ENCODE results near the gene TMEM60. TPM values are rescaled to one million over a fixed set of nuclear protein-coding genes. Genes with fewer than 3 reads are reported as not detected.
A peak's percentile ranks its signal among the peaks of the same experiment; 100 is the strongest.

The TMEM60 gene
- total and polyA plus RNA-seq, 10 of the 15 experiments (the other 5 are each of a cell fraction or from before 2014, with no cell fraction given): 13.2 to 94.2 (median 30.2) TPM

DNA sequence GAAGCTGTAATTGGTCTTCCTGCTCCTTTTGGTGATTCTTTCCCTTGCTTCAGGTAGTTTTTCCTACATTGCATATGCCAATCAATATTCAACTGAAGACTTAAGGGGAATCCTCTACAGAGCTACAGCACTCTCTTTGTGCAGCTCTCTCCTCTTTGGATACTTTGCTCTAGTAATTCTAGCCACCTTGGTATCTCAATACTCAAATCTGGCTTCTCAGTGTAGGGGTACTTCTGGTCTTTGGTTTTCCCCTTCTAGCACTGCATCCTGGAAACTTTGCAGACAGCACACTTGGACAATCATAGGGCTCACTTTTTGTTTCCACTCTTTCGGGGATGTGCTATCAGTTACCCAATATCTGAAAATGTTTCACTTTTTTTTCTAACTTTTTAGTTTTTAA, 10.3 kb upstream of the TMEM60 start:
- POLR2A ChIA-PET: no interaction called here

DNA sequence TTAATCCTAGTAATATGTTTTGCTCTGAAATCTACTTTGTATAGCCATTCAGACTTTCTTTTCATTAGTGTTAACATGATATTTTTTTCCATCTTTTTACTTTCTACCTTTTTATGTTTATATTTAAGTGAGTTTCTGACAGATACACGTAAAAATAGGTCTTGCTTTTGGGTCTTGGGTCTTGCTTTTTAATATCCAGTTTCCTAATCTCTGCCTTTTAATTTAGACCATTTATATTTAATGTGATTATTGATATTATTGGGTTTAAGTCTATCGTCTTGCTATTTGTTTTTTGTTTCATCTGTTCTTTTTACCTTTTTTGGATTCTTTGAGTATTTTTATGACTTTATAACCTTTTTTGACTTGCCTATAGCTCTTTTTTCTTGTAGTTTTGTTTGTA, 8.2 kb upstream of the TMEM60 start:
- peaks cover 11% of the 10 kb centered on the region for H3K4me1 ChIP-seq (ENCODE audit: control insufficient read depth, insufficient read depth, low read length)
- H3K36me3 ChIP-seq (ENCODE audit: control insufficient read depth in 2 of 2, insufficient read depth in 2 of 2, low read length in 1 of 2): no peaks in the 10 kb centered on the region
- SMC1A ChIA-PET (ENCODE audit: uncharacterized antibody, unreplicated experiment): no interaction called here
- FAIRE-seq (no peak), DNase-seq (ENCODE audit: low read depth, low spot score) (no peak), ATAC-seq (no peak)
- no peaks in the 10 kb centered on the region for H3K27me3 ChIP-seq (replicated peaks in 1 of 2; ENCODE audit: control insufficient read depth in 2 of 2, insufficient read depth in 2 of 2, low read length in 1 of 2)
- peaks cover 84% of the 10 kb centered on the region for H3K79me2 ChIP-seq (ENCODE audit: control insufficient read depth, insufficient read depth, low read length)
- H3K9me3 ChIP-seq (replicated peaks; ENCODE audit: control insufficient read depth, insufficient read depth, low read length): peaks cover 12% of the 10 kb centered on the region
- CTCF ChIA-PET: no interaction called here
- WGBS (ENCODE audit: insufficient coverage, insufficient replicate concordance, low lambda C conversion rate, missing lambda C conversion rate): 93% methylated on average over 2 of the region's 2 CpGs
- no peak overlapping the region for H3K27ac ChIP-seq (ENCODE audit: control insufficient read depth, insufficient read depth)
- in situ Hi-C loops (cut with MboI) (no loop called here), intact Hi-C loops (cut with micrococcal nuclease; ENCODE audit: unreplicated experiment) (no loop called here)
- RAD21 ChIA-PET (ENCODE audit: unreplicated experiment): no interaction called here
- no TSS peak for BruUV-seq (replicated peaks)
- no peak overlapping the region for H3K4me2 ChIP-seq (ENCODE audit: control insufficient read depth, insufficient read depth)
- H3K9ac ChIP-seq (ENCODE audit: control insufficient read depth, insufficient read depth, low read length): no peak overlapping the region
- no peak overlapping the region for H3K4me3 ChIP-seq
- H4K20me1 ChIP-seq (ENCODE audit: control insufficient read depth, insufficient read depth): no peaks in the 10 kb centered on the region
- no peak overlapping the region for H2AFZ ChIP-seq (ENCODE audit: control insufficient read depth, low read depth, low read length)
- POLR2A ChIA-PET: no interaction called here
- TF ChIP-seq, protein P1, sequence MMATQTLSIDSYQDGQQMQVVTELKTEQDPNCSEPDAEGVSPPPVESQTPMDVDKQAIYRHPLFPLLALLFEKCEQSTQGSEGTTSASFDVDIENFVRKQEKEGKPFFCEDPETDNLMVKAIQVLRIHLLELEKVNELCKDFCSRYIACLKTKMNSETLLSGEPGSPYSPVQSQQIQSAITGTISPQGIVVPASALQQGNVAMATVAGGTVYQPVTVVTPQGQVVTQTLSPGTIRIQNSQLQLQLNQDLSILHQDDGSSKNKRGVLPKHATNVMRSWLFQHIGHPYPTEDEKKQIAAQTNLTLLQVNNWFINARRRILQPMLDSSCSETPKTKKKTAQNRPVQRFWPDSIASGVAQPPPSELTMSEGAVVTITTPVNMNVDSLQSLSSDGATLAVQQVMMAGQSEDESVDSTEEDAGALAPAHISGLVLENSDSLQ (IDR thresholded peaks at IDR 0.05): no peak
- TF ChIP-seq CBX5 (IDR thresholded peaks at IDR 0.05; ENCODE audit: low read depth) (no peak), ASH2L (IDR thresholded peaks at IDR 0.05; ENCODE audit: borderline replicate concordance, low read depth) (no peak), BHLHE40 (IDR thresholded peaks at IDR 0.05; ENCODE audit: borderline replicate concordance in 1 of 2, low read depth in 2 of 2, low read length in 1 of 2) (no peak), ZNF24 (IDR thresholded peaks at IDR 0.05) (no peak), ZNF207 (IDR thresholded peaks at IDR 0.05; ENCODE audit: borderline replicate concordance) (no peak), YY1 (IDR thresholded peaks at IDR 0.05; ENCODE audit: low read depth, low read length) (no peak), MTA3 (IDR thresholded peaks at IDR 0.05; ENCODE audit: borderline replicate concordance, low read length) (no peak), POLR2A (IDR thresholded peaks at IDR 0.05; ENCODE audit: low read depth, low read length) (no peak), SPI1 (IDR thresholded peaks at IDR 0.05; ENCODE audit: borderline replicate concordance, insufficient read depth, low read depth, low read length) (no peak), CREM (IDR thresholded peaks at IDR 0.05; ENCODE audit: low read depth) (no peak), POU2F2 (IDR thresholded peaks at IDR 0.05; ENCODE audit: borderline replicate concordance, low read depth, low read length) (no peak)
- TF ChIP-seq, protein P2, sequence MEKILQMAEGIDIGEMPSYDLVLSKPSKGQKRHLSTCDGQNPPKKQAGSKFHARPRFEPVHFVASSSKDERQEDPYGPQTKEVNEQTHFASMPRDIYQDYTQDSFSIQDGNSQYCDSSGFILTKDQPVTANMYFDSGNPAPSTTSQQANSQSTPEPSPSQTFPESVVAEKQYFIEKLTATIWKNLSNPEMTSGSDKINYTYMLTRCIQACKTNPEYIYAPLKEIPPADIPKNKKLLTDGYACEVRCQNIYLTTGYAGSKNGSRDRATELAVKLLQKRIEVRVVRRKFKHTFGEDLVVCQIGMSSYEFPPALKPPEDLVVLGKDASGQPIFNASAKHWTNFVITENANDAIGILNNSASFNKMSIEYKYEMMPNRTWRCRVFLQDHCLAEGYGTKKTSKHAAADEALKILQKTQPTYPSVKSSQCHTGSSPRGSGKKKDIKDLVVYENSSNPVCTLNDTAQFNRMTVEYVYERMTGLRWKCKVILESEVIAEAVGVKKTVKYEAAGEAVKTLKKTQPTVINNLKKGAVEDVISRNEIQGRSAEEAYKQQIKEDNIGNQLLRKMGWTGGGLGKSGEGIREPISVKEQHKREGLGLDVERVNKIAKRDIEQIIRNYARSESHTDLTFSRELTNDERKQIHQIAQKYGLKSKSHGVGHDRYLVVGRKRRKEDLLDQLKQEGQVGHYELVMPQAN (conservative IDR thresholded peaks at IDR 0.05): no peak
- TF ChIP-seq, protein P3, sequence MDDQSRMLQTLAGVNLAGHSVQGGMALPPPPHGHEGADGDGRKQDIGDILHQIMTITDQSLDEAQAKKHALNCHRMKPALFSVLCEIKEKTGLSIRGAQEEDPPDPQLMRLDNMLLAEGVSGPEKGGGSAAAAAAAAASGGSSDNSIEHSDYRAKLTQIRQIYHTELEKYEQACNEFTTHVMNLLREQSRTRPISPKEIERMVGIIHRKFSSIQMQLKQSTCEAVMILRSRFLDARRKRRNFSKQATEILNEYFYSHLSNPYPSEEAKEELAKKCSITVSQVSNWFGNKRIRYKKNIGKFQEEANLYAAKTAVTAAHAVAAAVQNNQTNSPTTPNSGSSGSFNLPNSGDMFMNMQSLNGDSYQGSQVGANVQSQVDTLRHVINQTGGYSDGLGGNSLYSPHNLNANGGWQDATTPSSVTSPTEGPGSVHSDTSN (IDR thresholded peaks at IDR 0.05; ENCODE audit: insufficient replicate concordance, low read depth, low read length): no peak

More for the DNA sequence above, 10.3 kb upstream of the TMEM60 start:
- intact Hi-C loops (cut with micrococcal nuclease; ENCODE audit: unreplicated experiment) (no loop called here), in situ Hi-C loops (cut with MboI) (no loop called here)
- Histone ChIP-seq H3K36me3 (ENCODE audit: control insufficient read depth in 2 of 2, insufficient read depth in 2 of 2, low read length in 1 of 2) (no peaks in the 10 kb centered on the region), H3K4me3 (no peak overlapping the region), H3K27me3 (replicated peaks in 1 of 2; ENCODE audit: control insufficient read depth in 2 of 2, insufficient read depth in 2 of 2, low read length in 1 of 2) (no peaks in the 10 kb centered on the region), H3K9ac (ENCODE audit: control insufficient read depth, insufficient read depth, low read length) (no peak overlapping the region), H3K79me2 (ENCODE audit: control insufficient read depth, insufficient read depth, low read length) (peaks cover 77% of the 10 kb centered on the region), H3K27ac (ENCODE audit: control insufficient read depth, insufficient read depth) (no peak overlapping the region), H2AFZ (ENCODE audit: control insufficient read depth, low read depth, low read length) (no peak overlapping the region), H3K9me3 (replicated peaks; ENCODE audit: control insufficient read depth, insufficient read depth, low read length) (peaks cover 12% of the 10 kb centered on the region), H3K4me1 (ENCODE audit: control insufficient read depth, insufficient read depth, low read length) (no peaks in the 10 kb centered on the region), H3K4me2 (ENCODE audit: control insufficient read depth, insufficient read depth) (no peak overlapping the region), H4K20me1 (ENCODE audit: control insufficient read depth, insufficient read depth) (no peaks in the 10 kb centered on the region)
- ATAC-seq: peak; percentile 18; the same call in 1 of the 3 replicates
- CTCF ChIA-PET: no interaction called here
- WGBS (ENCODE audit: insufficient coverage, insufficient replicate concordance, low lambda C conversion rate, missing lambda C conversion rate): 3% methylated on average over 1 of the region's 1 CpG
- RAD21 ChIA-PET (ENCODE audit: unreplicated experiment): no interaction called here
- no TSS peak for BruUV-seq (replicated peaks)
- FAIRE-seq: peak; percentile 7
- SMC1A ChIA-PET (ENCODE audit: uncharacterized antibody, unreplicated experiment): no interaction called here
- no peak for TF ChIP-seq KLF5 (IDR thresholded peaks at IDR 0.05; ENCODE audit: partially characterized antibody)
- no peak for TF ChIP-seq TBL1XR1 (IDR thresholded peaks at IDR 0.05; ENCODE audit: low read depth, low read length)
- 0 out of 2 replicates have a peak, but pooled peaks have one; percentile 16 for TF ChIP-seq CBX5 (IDR thresholded peaks at IDR 0.05; ENCODE audit: low read depth)
- DNase-seq (ENCODE audit: low read depth, low spot score): no peak
